Gastrocnemius medialis (tissue), 4 donors: Measurements from ENCODE around the gene PDE4D.

Experiments used
- POLR2A ChIP-seq, 2 donors: fragments of 450-650 bp; IDR thresholded peaks; one replicate each; pipeline ENCODE4 v1.6.1; 2017; ENCODE audit warnings: antibody characterized with exemption in 2 of 2, mild to moderate bottlenecking in 2 of 2, moderate library complexity in 2 of 2
- TF ChIP-seq, protein P1 (sequence below), 5 experiments: fragments of 450-650 bp in 3 of 5; fragments of 200-600 bp in 2 of 5; sonication (generic) in 2 of 5; IDR thresholded peaks in 4 of 5; conservative IDR thresholded peaks in 1 of 5; 1 replicate in 4 of 5; 2 replicates in 1 of 5; pipeline ENCODE4 v1.5.1; 2016 to 2019; ENCODE audit warnings: antibody characterized with exemption in 5 of 5, mild to moderate bottlenecking in 3 of 5, moderate library complexity in 3 of 5

- TF ChIP-seq, protein P1, sequence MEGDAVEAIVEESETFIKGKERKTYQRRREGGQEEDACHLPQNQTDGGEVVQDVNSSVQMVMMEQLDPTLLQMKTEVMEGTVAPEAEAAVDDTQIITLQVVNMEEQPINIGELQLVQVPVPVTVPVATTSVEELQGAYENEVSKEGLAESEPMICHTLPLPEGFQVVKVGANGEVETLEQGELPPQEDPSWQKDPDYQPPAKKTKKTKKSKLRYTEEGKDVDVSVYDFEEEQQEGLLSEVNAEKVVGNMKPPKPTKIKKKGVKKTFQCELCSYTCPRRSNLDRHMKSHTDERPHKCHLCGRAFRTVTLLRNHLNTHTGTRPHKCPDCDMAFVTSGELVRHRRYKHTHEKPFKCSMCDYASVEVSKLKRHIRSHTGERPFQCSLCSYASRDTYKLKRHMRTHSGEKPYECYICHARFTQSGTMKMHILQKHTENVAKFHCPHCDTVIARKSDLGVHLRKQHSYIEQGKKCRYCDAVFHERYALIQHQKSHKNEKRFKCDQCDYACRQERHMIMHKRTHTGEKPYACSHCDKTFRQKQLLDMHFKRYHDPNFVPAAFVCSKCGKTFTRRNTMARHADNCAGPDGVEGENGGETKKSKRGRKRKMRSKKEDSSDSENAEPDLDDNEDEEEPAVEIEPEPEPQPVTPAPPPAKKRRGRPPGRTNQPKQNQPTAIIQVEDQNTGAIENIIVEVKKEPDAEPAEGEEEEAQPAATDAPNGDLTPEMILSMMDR (IDR thresholded peaks at IDR 0.05 in 4 of 5, conservative IDR thresholded peaks at IDR 0.05 in 1 of 5) = no peak
- no peak for TF ChIP-seq POLR2A (IDR thresholded peaks at IDR 0.05)
These were observed 963.0 kb downstream of the PDE4D start for GRCh38 chr5:58930520-58930919.
